ENCODE measurements around the gene AKT1S1.

Gene AKT1S1

DNA sequence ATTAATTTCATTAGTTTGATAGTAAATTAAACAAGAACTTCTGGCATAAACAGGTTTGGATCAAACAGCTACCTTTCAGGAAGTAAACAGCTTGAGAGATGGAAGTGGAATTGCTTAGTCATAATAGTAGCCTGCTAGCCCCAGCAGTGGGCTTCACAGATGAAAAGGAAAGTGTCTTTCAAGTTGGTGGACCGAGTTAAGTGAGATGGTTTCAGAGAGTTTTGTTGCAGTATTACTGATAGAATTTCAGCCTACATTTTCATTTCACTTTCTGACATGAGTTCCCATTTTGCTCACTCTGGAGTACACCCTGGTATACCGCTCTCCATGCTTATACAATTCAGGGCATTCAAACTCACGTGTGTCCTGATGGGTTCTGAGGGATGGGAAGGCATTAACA, 28.2 kb downstream of the AKT1S1 start:
- DNase-seq (ENCODE audit: low read depth, low spot score), result no peak
- in situ Hi-C loops (cut with HindIII; ENCODE audit: low sequenced_read_pairs), result no loop called here

DNA sequence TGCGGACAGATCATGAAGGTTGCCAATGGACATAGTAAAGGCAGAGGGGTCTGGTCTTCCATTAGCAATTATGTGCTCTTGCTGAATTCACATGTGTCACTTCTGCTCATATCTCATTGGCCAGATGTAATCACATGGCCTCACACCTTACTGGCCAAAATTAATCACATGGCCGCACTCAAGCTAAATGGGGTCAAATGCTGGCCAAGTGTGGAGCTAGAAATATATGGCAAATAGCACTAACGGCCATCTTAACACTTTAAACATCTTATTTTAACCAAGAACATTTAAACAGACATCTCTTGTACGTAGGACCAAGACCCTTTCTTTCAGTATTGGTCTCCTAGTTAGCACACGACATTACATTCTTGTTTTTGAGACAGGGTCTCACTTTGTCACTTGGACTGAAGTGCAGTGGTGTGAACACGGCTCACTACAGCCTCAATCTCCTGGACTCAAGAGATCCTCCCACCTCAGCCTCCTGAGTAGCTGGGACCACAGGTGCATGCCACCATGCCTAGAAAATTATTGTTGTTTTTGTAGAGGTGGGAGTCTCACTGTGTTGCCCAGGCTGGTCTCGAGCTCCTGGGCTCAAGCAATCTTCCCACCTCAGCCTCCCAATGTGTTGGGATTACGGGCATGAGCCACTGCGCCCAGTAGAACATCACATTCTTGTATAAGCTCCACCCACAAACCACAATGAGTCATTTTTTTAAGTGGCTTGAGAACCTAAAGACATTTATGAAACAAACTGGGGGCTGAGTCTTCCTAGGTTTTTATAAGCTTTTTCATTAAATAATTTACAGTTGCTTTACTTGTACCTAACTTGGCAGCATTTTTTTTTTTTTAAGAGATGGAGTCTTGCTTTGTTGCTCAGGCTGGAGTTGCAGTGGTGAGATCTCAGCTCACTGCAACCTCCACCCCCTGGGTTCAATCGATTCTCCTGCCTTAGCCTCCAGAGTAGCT, 29.1 kb downstream of the AKT1S1 start:
- H3K4me3 ChIP-seq (ENCODE audit: low read depth, low read length), result no peak overlapping the region
- in situ Hi-C loops (cut with HindIII; ENCODE audit: low sequenced_read_pairs), result no loop called here
- TF ChIP-seq, protein P1, sequence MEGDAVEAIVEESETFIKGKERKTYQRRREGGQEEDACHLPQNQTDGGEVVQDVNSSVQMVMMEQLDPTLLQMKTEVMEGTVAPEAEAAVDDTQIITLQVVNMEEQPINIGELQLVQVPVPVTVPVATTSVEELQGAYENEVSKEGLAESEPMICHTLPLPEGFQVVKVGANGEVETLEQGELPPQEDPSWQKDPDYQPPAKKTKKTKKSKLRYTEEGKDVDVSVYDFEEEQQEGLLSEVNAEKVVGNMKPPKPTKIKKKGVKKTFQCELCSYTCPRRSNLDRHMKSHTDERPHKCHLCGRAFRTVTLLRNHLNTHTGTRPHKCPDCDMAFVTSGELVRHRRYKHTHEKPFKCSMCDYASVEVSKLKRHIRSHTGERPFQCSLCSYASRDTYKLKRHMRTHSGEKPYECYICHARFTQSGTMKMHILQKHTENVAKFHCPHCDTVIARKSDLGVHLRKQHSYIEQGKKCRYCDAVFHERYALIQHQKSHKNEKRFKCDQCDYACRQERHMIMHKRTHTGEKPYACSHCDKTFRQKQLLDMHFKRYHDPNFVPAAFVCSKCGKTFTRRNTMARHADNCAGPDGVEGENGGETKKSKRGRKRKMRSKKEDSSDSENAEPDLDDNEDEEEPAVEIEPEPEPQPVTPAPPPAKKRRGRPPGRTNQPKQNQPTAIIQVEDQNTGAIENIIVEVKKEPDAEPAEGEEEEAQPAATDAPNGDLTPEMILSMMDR (IDR thresholded peaks at IDR 0.05; ENCODE audit: low read depth, low read length), result no peak
- DNase-seq (ENCODE audit: low read depth, low spot score), result peak; percentile 92

More for the DNA sequence above, 28.2 kb downstream of the AKT1S1 start:
- TF ChIP-seq, protein P1 (IDR thresholded peaks at IDR 0.05; ENCODE audit: low read depth, low read length), result no peak
- no peak overlapping the region for H3K4me3 ChIP-seq (ENCODE audit: low read depth, low read length)

- in situ Hi-C loops (cut with HindIII; ENCODE audit: low sequenced_read_pairs), result no loop called here
- H3K4me3 ChIP-seq (ENCODE audit: low read depth, low read length), result no peak overlapping the region
- TF ChIP-seq, protein P1 (IDR thresholded peaks at IDR 0.05; ENCODE audit: low read depth, low read length), result no peak
- DNase-seq (ENCODE audit: low read depth, low spot score), result no peak
These were observed 30.7 kb downstream of the AKT1S1 start for GRCh38 chr19:49846408-49846807.

DNA sequence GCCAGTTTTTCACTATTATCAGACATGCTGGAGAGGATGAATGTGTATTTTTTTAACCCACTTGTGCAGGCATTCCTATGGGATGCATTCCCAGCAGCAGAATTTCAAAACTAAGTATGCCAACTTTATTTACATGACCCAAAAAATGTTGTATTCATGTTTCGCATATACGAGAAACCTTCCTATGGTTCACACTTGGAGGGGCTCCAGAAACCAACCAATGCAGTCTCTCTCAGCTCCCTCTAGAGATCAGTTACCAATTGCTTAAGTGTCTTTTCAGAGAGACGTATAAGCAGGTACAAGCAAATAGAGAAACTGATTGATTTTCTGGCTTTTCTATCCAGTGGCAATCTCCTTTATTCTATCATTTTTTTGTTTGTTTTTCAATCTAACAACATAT, 31.7 kb downstream of the AKT1S1 start:
- in situ Hi-C loops (cut with HindIII; ENCODE audit: low sequenced_read_pairs), result no loop called here
- no peak overlapping the region for H3K4me3 ChIP-seq (ENCODE audit: low read depth, low read length)
- TF ChIP-seq, protein P1 (IDR thresholded peaks at IDR 0.05; ENCODE audit: low read depth, low read length), result no peak
- DNase-seq (ENCODE audit: low read depth, low spot score), result no peak

DNA sequence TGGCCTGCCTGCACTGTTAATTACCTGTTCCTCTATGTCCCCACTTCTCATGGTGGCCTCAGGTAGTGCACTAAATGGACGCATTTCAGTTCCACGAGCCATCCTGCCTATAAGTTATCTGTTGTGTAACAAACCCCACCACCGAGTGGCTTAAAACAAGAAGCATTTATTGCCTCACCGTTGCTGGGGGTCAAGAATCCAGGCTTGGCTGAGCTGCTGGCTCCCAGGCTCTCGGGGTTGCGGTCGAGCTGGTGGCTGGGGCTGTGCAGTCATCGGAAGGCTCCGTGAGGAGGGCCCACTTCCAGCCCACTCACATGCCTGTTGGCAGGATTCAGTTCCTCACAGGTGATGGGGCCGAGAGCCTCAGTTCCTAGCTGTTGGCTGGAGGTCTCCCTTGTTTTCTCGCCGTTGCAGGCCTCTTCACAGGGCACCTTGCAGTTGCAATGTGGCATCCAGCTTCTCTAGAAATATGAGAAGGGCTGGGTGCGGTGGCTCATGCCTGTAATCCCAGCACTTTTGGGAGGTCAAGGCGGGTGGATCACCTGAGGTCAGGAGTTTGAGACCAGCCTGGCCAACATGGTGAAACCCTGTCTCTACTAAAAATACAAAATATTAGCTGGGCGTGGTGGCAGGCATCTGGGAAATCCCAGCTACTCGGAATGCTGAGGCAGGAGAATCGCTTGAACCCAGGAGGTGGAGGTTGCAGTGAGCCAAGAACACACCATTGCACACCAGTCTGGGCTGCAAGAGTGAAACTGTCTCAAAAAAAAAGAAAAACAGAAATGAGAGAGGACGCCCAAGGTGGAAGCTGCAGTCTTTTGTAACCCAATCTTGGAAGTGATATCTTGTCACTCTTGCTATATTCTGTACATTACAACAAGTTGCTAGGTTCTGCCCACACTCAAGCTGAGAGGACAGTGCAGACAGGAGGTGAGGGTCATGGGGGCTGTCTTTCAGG, 32.7 kb downstream of the AKT1S1 start:
- no peak for DNase-seq (ENCODE audit: low read depth, low spot score)

GRCh38 chr19:49843265-49843664, 33.9 kb downstream of the AKT1S1 start:
- H3K4me3 ChIP-seq (ENCODE audit: low read depth, low read length), result no peak overlapping the region
- no peak for DNase-seq (ENCODE audit: low read depth, low spot score)
- in situ Hi-C loops (cut with HindIII; ENCODE audit: low sequenced_read_pairs), result no loop called here
- TF ChIP-seq, protein P1 (IDR thresholded peaks at IDR 0.05; ENCODE audit: low read depth, low read length), result no peak

More for the DNA sequence above, 32.7 kb downstream of the AKT1S1 start:
- no peak overlapping the region for H3K4me3 ChIP-seq (ENCODE audit: low read depth, low read length)
- TF ChIP-seq, protein P1 (IDR thresholded peaks at IDR 0.05; ENCODE audit: low read depth, low read length), result no peak
- in situ Hi-C loops (cut with HindIII; ENCODE audit: low sequenced_read_pairs), result no loop called here

All from astrocyte of the spinal cord (primary cell).